GM23338 (cell line): Measurements from ENCODE around the gene KRT8. TPM values are rescaled to one million over a fixed set of nuclear protein-coding genes. Genes with fewer than 3 reads are reported as not detected.
"Not testable (repeated sequence)": the region's sequence is repeated elsewhere in the genome, so short reads cannot be mapped to it uniquely, and the experiment has no call there.

Experiments used
- ATAC-seq: fragments of 200-7000 bp; cut with Tn5 transposase; 3 replicates; pipeline ENCODE4 v1.9.1; 2020
- DNase-seq: peaks from one replicate; pipeline ENCODE4 v3.0.0-alpha.2; 2015; ENCODE audit warnings: low spot score
- H2AFZ ChIP-seq: fragments of 200-600 bp; sonication (generic); 2 replicates; pipeline ENCODE4 v1.8.0; 2016; ENCODE audit warnings: antibody characterized with exemption, mild to moderate bottlenecking, moderate library complexity
- H3F3A ChIP-seq: fragments of 200-600 bp; sonication (generic); replicated peaks from 2 replicates; pipeline ENCODE4 v1.8.0; 2017; ENCODE audit warnings: antibody characterized with exemption, mixed run types, low read depth
- H3K27ac ChIP-seq: fragments of 200-600 bp; sonication (generic); 2 replicates; pipeline ENCODE4 v1.6.1; 2016; ENCODE audit warnings: low read depth
- H3K27me3 ChIP-seq: fragments of 200-600 bp; sonication (generic); 2 replicates; pipeline ENCODE4 v1.8.0; 2016; ENCODE audit warnings: mild to moderate bottlenecking, mixed run types, moderate library complexity; ENCODE audit not compliant: insufficient read depth
- H3K36me3 ChIP-seq: fragments of 200-600 bp; sonication (generic); 2 replicates; pipeline ENCODE4 v1.8.0; 2016; ENCODE audit warnings: mild to moderate bottlenecking; ENCODE audit not compliant: insufficient read depth
- H3K4me1 ChIP-seq: fragments of 200-600 bp; sonication (generic); 2 replicates; pipeline ENCODE4 v1.8.0; 2016; ENCODE audit warnings: mild to moderate bottlenecking, moderate library complexity; ENCODE audit not compliant: insufficient read depth
- H3K4me2 ChIP-seq: fragments of 200-600 bp; sonication (generic); 2 replicates; pipeline ENCODE4 v1.7.1; 2017; ENCODE audit warnings: mixed run types
- H3K4me3 ChIP-seq: fragments of 200-600 bp; sonication (generic); 2 replicates; pipeline ENCODE4 v1.6.1; 2016; ENCODE audit warnings: mixed run types
- H3K79me2 ChIP-seq: fragments of 200-600 bp; sonication (generic); replicated peaks from 2 replicates; pipeline ENCODE4 v1.8.0; 2017; ENCODE audit warnings: mild to moderate bottlenecking; ENCODE audit not compliant: insufficient read depth
- H3K9me2 ChIP-seq: fragments of 200-600 bp; sonication (generic); 2 replicates; pipeline ENCODE4 v1.8.0; 2017; ENCODE audit not compliant: insufficient read depth
- H4K20me1 ChIP-seq: fragments of 200-600 bp; sonication (generic); replicated peaks from 2 replicates; pipeline ENCODE4 v1.8.0; 2017; ENCODE audit warnings: mild to moderate bottlenecking; ENCODE audit not compliant: insufficient read depth
- H3K27ac Mint-ChIP-seq: 2 replicates; pipeline ENCODE4 v1.8.0; 2020; ENCODE audit warnings: inconsistent platforms, mild to moderate bottlenecking, moderate library complexity, mixed read lengths
- H3K27me3 Mint-ChIP-seq: 3 replicates; pipeline ENCODE4 v1.8.0; 2022; ENCODE audit warnings: low read depth, mild to moderate bottlenecking, moderate library complexity, mixed read lengths, inconsistent platforms; ENCODE audit not compliant: insufficient read depth, poor library complexity
- H3K36me3 Mint-ChIP-seq: 3 replicates; pipeline ENCODE4 v1.8.0; 2021; ENCODE audit warnings: low read depth, mild to moderate bottlenecking, inconsistent platforms, moderate library complexity, mixed read lengths
- H3K4me1 Mint-ChIP-seq: 3 replicates; pipeline ENCODE4 v1.8.0; 2020; ENCODE audit warnings: mild to moderate bottlenecking, inconsistent platforms, mixed read lengths
- H3K4me3 Mint-ChIP-seq: 3 replicates; pipeline ENCODE4 v1.8.0; 2021; ENCODE audit warnings: moderate library complexity, mild to moderate bottlenecking, inconsistent platforms, mixed read lengths
- H3K9me3 Mint-ChIP-seq: 3 replicates; pipeline ENCODE4 v1.8.0; 2020; ENCODE audit warnings: moderate library complexity, mild to moderate bottlenecking, inconsistent platforms, mixed read lengths
- CREB1 ChIP-seq: fragments of 250-450 bp; sonication (Bioruptor Pico); IDR thresholded peaks from 2 replicates; pipeline ENCODE4 v1.5.0; 2020; ENCODE audit warnings: low read depth, mild to moderate bottlenecking, moderate library complexity
- POLR2AphosphoS5 ChIP-seq: IDR thresholded peaks from 2 replicates; pipeline ENCODE4 v1.6.1; 2016; ENCODE audit warnings: antibody characterized with exemption, low read depth
- long read RNA-seq: library from polyadenylated mRNA; unstranded; transcript quantifications from one replicate; pipeline ENCODE4 v2.0.0, GENCODE V29; 2020; ENCODE audit not compliant: unreplicated experiment
- polyA plus RNA-seq: library from polyadenylated mRNA; unstranded; fragments of >200 nt; fragmentation: Nextera tagmentation; extraction: Ambion mirVana; gene quantifications from 2 replicates; pipeline ENCODE4 v1.2.1, GENCODE V29; 2016
- total RNA-seq: library from RNA; depleted of rRNA; stranded (reverse); fragments of >200 nt; shearing (Covaris generic); gene quantifications from 2 replicates; pipeline ENCODE4 v1.2.3, GENCODE V29; 2014; rRNA removed
- TF ChIP-seq, protein P1 (sequence below): fragments of 250-450 bp; sonication (Bioruptor Pico); IDR thresholded peaks from 2 replicates; pipeline ENCODE4 v1.5.0; 2020; ENCODE audit warnings: mild to moderate bottlenecking, moderate library complexity
- TF ChIP-seq, protein P2 (sequence below), 2 experiments: fragments of 200-600 bp in 1 of 2; sonication (generic) in 1 of 2; conservative IDR thresholded peaks; 2 replicates each; pipeline versions ENCODE4 v1.5.1 to v1.6.1; 2016 to 2017; ENCODE audit warnings: antibody characterized with exemption in 2 of 2, low read depth in 2 of 2, mild to moderate bottlenecking in 2 of 2, moderate library complexity in 1 of 2

KRT8 gene
- total RNA-seq (250 and 264 TPM in 2 replicates), polyA plus RNA-seq (322 and 338 TPM in 2 replicates)
- long read RNA-seq, transcript KRT8-216 (9 exons, 2,126 nt), result major isoform, 6 of 997 reads
- long read RNA-seq, partial matches to known transcripts, result 964 of 997 reads
- long read RNA-seq, other reads (novel, unspliced or antisense), result 25 of 997 reads

DNA sequence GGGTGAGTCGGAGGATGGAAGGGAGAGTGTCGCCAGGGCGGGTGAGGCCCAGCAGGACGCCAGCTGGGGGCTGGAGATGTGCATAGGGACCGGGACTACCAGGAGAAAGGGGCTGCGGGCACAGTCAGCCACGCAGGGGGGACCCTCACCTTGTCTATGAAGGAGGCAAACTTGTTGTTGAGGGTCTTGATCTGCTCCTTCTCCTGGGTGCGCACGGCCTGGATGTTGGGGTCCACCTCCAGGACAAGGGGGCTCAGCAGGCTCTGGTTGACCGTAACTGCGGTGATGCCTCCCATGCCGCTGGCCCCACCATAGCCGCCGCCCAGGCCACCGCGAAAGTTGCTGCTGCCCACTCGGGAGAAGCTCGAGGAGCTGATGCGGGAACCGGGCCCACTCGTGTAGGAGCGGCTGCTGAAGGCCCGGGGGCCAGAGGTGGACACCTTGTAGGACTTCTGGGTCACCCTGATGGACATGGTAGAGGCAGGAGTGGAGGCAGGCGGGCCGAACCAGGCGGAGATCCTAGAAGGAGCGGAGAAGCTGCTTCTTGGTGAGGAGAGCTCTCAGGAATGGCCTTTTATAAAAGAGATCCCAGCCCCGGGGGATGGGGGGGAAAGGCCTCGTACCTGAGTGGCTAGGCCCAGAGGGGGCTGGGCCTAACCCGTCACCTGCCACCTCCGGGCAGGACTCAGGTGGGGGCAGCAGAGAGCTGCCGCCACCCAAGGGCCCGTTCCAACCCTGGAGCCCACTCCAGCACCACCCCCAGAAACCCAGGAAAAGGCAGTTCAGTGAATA, at the start of gene KRT8:
KRT8 (minus strand) TSS at position 568 of the 792 bp plus-strand sequence; CDS start at position 473, 95 bp downstream.
- Histone ChIP-seq H3K79me2 (peaks cover 25% of the 10 kb centered on the region), H2AFZ (0 out of 2 replicates have a peak within 1 kb of the TSS, but pooled peaks have one; percentile 84), H3K4me1 (peaks cover 51% of the 10 kb centered on the region), H4K20me1 (peaks cover 18% of the 10 kb centered on the region), H3K27ac (peak within 1 kb of the TSS; percentile 87; the same call in 1 of the 2 replicates), H3K4me3 (peak within 1 kb of the TSS; percentile 100), H3K36me3 (peaks cover 18% of the 10 kb centered on the region), H3K4me2 (peak within 1 kb of the TSS; percentile 97)
- H3K4me1 Mint-ChIP-seq, result peaks cover 46% of the 10 kb centered on the region
- not testable (repeated sequence) for H3K27me3 ChIP-seq, H3F3A ChIP-seq, H3K9me3 Mint-ChIP-seq, H3K9me2 ChIP-seq
- H3K27me3 Mint-ChIP-seq, result peaks cover 27% of the 10 kb centered on the region
- TF ChIP-seq, protein P1, sequence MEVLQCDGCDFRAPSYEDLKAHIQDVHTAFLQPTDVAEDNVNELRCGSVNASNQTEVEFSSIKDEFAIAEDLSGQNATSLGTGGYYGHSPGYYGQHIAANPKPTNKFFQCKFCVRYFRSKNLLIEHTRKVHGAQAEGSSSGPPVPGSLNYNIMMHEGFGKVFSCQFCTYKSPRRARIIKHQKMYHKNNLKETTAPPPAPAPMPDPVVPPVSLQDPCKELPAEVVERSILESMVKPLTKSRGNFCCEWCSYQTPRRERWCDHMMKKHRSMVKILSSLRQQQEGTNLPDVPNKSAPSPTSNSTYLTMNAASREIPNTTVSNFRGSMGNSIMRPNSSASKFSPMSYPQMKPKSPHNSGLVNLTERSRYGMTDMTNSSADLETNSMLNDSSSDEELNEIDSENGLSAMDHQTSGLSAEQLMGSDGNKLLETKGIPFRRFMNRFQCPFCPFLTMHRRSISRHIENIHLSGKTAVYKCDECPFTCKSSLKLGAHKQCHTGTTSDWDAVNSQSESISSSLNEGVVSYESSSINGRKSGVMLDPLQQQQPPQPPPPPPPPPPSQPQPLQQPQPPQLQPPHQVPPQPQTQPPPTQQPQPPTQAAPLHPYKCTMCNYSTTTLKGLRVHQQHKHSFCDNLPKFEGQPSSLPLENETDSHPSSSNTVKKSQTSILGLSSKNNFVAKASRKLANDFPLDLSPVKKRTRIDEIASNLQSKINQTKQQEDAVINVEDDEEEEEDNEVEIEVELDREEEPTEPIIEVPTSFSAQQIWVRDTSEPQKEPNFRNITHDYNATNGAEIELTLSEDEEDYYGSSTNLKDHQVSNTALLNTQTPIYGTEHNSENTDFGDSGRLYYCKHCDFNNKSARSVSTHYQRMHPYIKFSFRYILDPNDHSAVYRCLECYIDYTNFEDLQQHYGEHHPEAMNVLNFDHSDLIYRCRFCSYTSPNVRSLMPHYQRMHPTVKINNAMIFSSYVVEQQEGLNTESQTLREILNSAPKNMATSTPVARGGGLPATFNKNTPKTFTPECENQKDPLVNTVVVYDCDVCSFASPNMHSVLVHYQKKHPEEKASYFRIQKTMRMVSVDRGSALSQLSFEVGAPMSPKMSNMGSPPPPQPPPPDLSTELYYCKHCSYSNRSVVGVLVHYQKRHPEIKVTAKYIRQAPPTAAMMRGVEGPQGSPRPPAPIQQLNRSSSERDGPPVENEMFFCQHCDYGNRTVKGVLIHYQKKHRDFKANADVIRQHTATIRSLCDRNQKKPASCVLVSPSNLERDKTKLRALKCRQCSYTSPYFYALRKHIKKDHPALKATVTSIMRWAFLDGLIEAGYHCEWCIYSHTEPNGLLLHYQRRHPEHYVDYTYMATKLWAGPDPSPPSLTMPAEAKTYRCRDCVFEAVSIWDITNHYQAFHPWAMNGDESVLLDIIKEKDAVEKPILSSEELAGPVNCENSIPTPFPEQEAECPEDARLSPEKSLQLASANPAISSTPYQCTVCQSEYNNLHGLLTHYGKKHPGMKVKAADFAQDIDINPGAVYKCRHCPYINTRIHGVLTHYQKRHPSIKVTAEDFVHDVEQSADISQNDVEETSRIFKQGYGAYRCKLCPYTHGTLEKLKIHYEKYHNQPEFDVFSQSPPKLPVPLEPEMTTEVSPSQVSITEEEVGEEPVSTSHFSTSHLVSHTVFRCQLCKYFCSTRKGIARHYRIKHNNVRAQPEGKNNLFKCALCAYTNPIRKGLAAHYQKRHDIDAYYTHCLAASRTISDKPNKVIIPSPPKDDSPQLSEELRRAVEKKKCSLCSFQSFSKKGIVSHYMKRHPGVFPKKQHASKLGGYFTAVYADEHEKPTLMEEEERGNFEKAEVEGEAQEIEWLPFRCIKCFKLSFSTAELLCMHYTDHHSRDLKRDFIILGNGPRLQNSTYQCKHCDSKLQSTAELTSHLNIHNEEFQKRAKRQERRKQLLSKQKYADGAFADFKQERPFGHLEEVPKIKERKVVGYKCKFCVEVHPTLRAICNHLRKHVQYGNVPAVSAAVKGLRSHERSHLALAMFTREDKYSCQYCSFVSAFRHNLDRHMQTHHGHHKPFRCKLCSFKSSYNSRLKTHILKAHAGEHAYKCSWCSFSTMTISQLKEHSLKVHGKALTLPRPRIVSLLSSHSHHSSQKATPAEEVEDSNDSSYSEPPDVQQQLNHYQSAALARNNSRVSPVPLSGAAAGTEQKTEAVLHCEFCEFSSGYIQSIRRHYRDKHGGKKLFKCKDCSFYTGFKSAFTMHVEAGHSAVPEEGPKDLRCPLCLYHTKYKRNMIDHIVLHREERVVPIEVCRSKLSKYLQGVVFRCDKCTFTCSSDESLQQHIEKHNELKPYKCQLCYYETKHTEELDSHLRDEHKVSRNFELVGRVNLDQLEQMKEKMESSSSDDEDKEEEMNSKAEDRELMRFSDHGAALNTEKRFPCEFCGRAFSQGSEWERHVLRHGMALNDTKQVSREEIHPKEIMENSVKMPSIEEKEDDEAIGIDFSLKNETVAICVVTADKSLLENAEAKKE (CRISPR knock-in tag), result 0 out of 2 replicates have a peak, but pooled peaks have one; percentile 11
- peak; percentile 54; the same call in 1 of the 2 replicates for TF ChIP-seq CREB1 (CRISPR knock-in tag)
- TF ChIP-seq, protein P2, sequence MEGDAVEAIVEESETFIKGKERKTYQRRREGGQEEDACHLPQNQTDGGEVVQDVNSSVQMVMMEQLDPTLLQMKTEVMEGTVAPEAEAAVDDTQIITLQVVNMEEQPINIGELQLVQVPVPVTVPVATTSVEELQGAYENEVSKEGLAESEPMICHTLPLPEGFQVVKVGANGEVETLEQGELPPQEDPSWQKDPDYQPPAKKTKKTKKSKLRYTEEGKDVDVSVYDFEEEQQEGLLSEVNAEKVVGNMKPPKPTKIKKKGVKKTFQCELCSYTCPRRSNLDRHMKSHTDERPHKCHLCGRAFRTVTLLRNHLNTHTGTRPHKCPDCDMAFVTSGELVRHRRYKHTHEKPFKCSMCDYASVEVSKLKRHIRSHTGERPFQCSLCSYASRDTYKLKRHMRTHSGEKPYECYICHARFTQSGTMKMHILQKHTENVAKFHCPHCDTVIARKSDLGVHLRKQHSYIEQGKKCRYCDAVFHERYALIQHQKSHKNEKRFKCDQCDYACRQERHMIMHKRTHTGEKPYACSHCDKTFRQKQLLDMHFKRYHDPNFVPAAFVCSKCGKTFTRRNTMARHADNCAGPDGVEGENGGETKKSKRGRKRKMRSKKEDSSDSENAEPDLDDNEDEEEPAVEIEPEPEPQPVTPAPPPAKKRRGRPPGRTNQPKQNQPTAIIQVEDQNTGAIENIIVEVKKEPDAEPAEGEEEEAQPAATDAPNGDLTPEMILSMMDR (conservative IDR thresholded peaks at IDR 0.05; ENCODE audit: low read depth in 2 of 2), result peak; percentile 66 to 76
- peak; percentile 96 for TF ChIP-seq POLR2AphosphoS5
- H3K36me3 Mint-ChIP-seq, result peaks cover 32% of the 10 kb centered on the region
- H3K4me3 Mint-ChIP-seq, result peak within 1 kb of the TSS; percentile 93
- peak within 1 kb of the TSS; percentile 96 for H3K27ac Mint-ChIP-seq
- ATAC-seq (peak; percentile 68), DNase-seq (peak; percentile 94)
